Pancreas (tissue), 10 donors: ENCODE data around the gene TTC38. TPM values are rescaled to one million over a fixed set of nuclear protein-coding genes. Genes with fewer than 3 reads are reported as not detected.

Experiments used
- ATAC-seq, 4 donors: fragments of 200-7000 bp; cut with Tn5 transposase; one replicate each; pipeline versions ENCODE4 v1.8.0 to v1.9.1; 2020; ENCODE audit warnings: mild to moderate bottlenecking in 4 of 4, moderate library complexity in 4 of 4
- DNase-seq, 6 donors: peaks; one replicate each; pipeline ENCODE4 v3.0.0-alpha.2; 2020
- FAIRE-seq: peaks from 2 replicates; lab custom pipeline; 2012; peaks lifted over from hg19 to GRCh38; lab: Jason Lieb, UNC
- H3K27ac ChIP-seq, 4 donors: fragments of 200-600 bp; sonication (generic); 1 replicate in 3 of 4; 2 replicates in 1 of 4; pipeline versions ENCODE4 v1.5.0 to v1.8.0; 2020
- H3K27me3 ChIP-seq, 4 donors: fragments of 200-600 bp; one replicate each; pipeline ENCODE4 v1.8.0; 2021
- H3K36me3 ChIP-seq, 3 donors: fragments of 200-600 bp; sonication (generic) in 1 of 3; one replicate each; pipeline versions ENCODE4 v1.5.0 to v1.8.0; 2020 to 2021
- H3K4me1 ChIP-seq, 3 donors: fragments of 200-600 bp; one replicate each; pipeline ENCODE4 v1.8.0; 2021
- H3K4me3 ChIP-seq, 4 donors: fragments of 200-600 bp; sonication (generic) in 2 of 4; one replicate each; pipeline versions ENCODE4 v1.5.0 to v1.8.0; 2020 to 2021
- H3K9me3 ChIP-seq, 4 donors: fragments of 200-600 bp; one replicate each; pipeline ENCODE4 v1.8.0; 2021
- WGBS, 2 donors: extraction: QIAGEN DNeasy Blood & Tissue Kit; methylation state at CpG; one replicate each; pipeline ENCODE4 v1.1.7; 2013; 5-methylcytosine and 5-hydroxymethylcytosine counted together
- intact Hi-C, 3 donors: fragments of 100-400 bp; cut with DNase I; formaldehyde crosslinking; loops; one replicate each; pipeline versions ENCODE4 v1.11.1 to v1.14.2; 2022
- polyA plus RNA-seq, 2 donors: library from polyadenylated mRNA; stranded (reverse); fragments of 200-250 nt; gene quantifications; one replicate each; pipeline ENCODE4 v1.2.3, GENCODE V29; 2013
- total RNA-seq, 6 donors: library from RNA; stranded (reverse); fragmentation: NEBNext Ultra II Directional in 4 of 6; extraction: Animal tissue kit (Norgen Biotek cat#: 25700) in 4 of 6; gene quantifications; one replicate each; pipeline versions ENCODE4 v1.2.1 to v1.2.4, GENCODE V29; 2021 to 2023
- TF ChIP-seq, protein P1 (sequence below), 4 donors: fragments of 200-600 bp; sonication (generic) in 3 of 4; IDR thresholded peaks; one replicate each; pipeline versions ENCODE4 v1.5.0 to v1.8.0; 2021; ENCODE audit warnings: antibody characterized with exemption in 4 of 4
- donor health status: healthy with polysubstance abuse.
- donor health status: DM: no; HTN: no; CAD: no; lungs with moderate emphysema.
- donor health status: DM: no; HTN: no; CAD: no.
- donor health status: control.
- donor health status: control.
- donor health status: Bipolar disorder and iron deficiency.
- donor health status: DM: yes; HTN: yes; CAD: no.
- donor health status: DM: no; HTN: no; CAD: no.
- donor health status: DM: no; HTN: no; CAD: no.
- donor health status: DM: yes; HTN: yes; CAD: no.

TTC38 gene
- total and polyA plus RNA-seq, 8 donors, result 18.6 to 32.8 (median 23.3) TPM

DNA sequence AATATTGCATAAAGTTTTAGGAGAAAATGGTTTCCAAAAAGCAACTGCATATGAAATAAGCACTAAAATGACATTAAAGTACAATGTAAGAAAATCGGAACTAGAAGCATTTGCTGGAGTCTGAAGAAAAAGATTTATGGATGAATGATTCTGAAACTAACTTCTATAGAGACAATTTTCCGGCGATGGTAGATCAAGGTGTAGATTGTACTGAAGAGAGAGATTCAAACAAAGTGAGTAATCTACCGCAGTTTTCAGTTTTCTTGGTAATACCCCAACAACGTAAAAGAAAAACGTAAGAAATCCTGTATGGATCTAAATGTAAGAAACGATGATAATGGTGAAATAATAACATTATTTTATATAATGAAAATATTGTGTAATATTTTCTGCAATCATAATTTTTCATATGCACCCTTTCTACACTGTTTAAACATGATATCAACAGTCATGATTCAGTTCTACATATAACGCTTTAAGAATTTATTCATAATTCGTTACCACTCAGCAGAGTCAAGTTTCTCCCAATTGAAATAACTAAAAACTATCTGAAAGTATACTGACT, 15.9 kb upstream of the TTC38 start:
- intact Hi-C loops, result no loop called here
- Histone ChIP-seq H3K4me3 (no peak overlapping the region), H3K9me3 (no peaks in the 10 kb centered on the region), H3K27ac (no peak overlapping the region), H3K27me3 (no peaks in the 10 kb centered on the region), H3K4me1 (peaks cover 0 to 5% (median 4%) of the 10 kb centered on the region in 3 donors), H3K36me3 (no peaks in the 10 kb centered on the region)
- 91 to 95% methylated on average over 9 of the region's 9 CpGs for WGBS, 2 donors
- DNase-seq, result no peak
- no peak for ATAC-seq
- no peak for FAIRE-seq
- TF ChIP-seq, protein P1, sequence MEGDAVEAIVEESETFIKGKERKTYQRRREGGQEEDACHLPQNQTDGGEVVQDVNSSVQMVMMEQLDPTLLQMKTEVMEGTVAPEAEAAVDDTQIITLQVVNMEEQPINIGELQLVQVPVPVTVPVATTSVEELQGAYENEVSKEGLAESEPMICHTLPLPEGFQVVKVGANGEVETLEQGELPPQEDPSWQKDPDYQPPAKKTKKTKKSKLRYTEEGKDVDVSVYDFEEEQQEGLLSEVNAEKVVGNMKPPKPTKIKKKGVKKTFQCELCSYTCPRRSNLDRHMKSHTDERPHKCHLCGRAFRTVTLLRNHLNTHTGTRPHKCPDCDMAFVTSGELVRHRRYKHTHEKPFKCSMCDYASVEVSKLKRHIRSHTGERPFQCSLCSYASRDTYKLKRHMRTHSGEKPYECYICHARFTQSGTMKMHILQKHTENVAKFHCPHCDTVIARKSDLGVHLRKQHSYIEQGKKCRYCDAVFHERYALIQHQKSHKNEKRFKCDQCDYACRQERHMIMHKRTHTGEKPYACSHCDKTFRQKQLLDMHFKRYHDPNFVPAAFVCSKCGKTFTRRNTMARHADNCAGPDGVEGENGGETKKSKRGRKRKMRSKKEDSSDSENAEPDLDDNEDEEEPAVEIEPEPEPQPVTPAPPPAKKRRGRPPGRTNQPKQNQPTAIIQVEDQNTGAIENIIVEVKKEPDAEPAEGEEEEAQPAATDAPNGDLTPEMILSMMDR (IDR thresholded peaks at IDR 0.05), result no peak

DNA sequence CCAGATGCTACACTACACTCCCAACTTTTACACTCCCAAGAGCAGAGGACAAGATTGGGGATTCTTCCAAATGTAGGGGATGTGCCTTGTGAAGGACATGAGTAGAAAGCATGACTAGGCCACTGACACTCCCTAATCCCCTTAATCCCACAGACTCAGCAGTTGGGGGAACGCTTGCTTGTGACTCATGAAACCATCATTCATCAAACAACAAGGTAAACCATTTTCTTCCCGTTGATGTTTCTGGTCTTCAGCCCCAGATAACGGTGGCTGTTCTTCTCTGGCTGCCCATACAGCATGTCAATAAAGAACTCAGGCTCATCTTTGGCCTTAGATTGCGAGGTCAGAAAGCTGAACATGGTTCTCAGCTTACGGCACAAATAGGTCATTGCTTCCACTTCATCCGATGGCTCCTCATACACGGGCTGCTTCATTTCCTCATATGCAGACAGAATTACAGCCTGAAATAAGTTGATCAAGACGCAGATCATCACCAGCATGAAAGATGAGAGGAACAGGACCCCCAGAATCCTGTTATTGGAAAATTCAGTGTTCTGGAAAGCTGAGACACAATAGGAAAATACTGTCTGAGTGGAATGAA, 11.3 kb upstream of the TTC38 start:
- intact Hi-C loops, result no loop called here
- DNase-seq, result no peak
- Histone ChIP-seq H3K4me1 (peaks cover 0 to 4% (median 0%) of the 10 kb centered on the region in 3 donors), H3K27me3 (no peaks in the 10 kb centered on the region), H3K9me3 (no peaks in the 10 kb centered on the region), H3K4me3 (no peak overlapping the region), H3K36me3 (no peaks in the 10 kb centered on the region), H3K27ac (no peak overlapping the region)
- 76 to 93% methylated on average over 8 of the region's 8 CpGs for WGBS, 2 donors
- no peak for ATAC-seq
- FAIRE-seq, result no peak
- TF ChIP-seq, protein P1 (IDR thresholded peaks at IDR 0.05), result no peak

DNA sequence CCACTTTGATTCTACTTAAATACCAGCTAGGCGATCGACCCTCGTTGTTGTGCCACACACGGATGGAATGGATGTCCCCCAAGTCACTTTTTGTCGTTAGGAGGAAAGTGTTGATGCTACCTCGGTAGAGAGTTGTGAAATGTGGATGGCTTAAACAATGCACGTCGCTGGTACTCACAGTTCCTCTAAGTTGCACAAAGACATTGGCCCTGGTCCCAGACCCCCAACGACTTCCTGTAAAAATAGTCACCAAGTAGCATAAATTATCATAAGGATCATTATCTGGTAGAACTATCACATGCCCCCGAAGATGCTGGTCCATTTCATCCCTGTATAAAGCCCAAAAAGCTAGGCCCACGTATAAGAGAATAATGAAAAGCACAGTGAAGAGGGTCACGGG, 8.4 kb upstream of the TTC38 start:
- no peak for ATAC-seq
- no peak for FAIRE-seq
- no peak for DNase-seq

DNA sequence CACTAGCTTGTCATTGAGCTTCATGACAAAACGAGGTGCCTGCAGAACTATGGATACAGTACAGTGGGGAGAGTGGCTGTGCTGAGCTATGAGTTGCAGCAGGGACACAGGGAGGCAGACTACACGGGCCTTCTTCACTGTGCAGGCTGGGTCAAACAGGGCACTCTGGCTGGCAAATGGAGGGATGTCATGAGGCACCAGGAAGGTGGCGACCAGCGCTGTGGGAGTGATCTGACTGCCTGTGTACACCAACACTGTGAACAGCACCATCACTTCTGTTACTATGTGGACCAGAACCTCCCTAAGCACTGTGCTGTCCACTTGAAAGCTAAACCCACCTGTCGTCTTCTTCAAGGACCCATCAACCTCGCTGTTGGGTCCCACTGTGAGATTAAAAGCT, 7.8 kb upstream of the TTC38 start:
- Histone ChIP-seq H3K36me3 (no peaks in the 10 kb centered on the region), H3K27ac (no peak overlapping the region), H3K4me1 (no peaks in the 10 kb centered on the region), H3K27me3 (no peaks in the 10 kb centered on the region), H3K9me3 (no peaks in the 10 kb centered on the region), H3K4me3 (no peak overlapping the region)
- FAIRE-seq (no peak), ATAC-seq (no peak), DNase-seq (no peak)
- TF ChIP-seq, protein P1 (IDR thresholded peaks at IDR 0.05), result no peak
- intact Hi-C loops, result no loop called here
- WGBS, 2 donors, result 71 to 75% methylated on average over 6 of the region's 6 CpGs

More for the DNA sequence above, 8.4 kb upstream of the TTC38 start:
- Histone ChIP-seq H3K36me3 (no peaks in the 10 kb centered on the region), H3K27ac (no peak overlapping the region), H3K4me3 (no peak overlapping the region), H3K9me3 (no peaks in the 10 kb centered on the region), H3K4me1 (no peaks in the 10 kb centered on the region), H3K27me3 (no peaks in the 10 kb centered on the region)
- TF ChIP-seq, protein P1 (IDR thresholded peaks at IDR 0.05), result no peak
- intact Hi-C loops, result no loop called here
- WGBS, 2 donors, result 80 to 91% methylated on average over 12 of the region's 12 CpGs
